Measurements from ENCODE around the gene VPS13D.

DNA sequence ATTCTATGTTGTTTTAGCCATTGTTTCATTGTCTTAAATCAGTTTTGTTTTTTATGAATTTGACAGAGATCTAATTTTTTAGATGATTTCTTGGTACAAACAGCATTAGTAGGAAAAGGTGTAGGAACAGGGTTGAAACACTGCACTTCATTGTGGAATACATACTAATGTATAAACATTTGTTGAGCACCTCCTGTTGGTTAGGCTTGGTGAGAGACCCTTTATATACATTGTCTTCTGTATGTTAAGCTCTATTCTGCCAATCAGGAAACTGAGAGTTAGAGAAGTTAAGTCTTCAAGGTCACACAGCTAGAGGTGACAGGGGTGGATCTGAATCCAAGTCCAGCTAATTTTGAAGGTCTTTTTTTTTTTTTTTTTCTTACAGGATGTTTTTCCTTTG lies 192.7 kb downstream of the VPS13D start:
- TF ChIP-seq, protein P1, sequence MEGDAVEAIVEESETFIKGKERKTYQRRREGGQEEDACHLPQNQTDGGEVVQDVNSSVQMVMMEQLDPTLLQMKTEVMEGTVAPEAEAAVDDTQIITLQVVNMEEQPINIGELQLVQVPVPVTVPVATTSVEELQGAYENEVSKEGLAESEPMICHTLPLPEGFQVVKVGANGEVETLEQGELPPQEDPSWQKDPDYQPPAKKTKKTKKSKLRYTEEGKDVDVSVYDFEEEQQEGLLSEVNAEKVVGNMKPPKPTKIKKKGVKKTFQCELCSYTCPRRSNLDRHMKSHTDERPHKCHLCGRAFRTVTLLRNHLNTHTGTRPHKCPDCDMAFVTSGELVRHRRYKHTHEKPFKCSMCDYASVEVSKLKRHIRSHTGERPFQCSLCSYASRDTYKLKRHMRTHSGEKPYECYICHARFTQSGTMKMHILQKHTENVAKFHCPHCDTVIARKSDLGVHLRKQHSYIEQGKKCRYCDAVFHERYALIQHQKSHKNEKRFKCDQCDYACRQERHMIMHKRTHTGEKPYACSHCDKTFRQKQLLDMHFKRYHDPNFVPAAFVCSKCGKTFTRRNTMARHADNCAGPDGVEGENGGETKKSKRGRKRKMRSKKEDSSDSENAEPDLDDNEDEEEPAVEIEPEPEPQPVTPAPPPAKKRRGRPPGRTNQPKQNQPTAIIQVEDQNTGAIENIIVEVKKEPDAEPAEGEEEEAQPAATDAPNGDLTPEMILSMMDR (IDR thresholded peaks at IDR 0.05; ENCODE audit: borderline replicate concordance, extremely low read depth, low read length, poor library complexity, severe bottlenecking) = no peak
- TF ChIP-seq EZH2 (IDR thresholded peaks at IDR 0.05; ENCODE audit: borderline replicate concordance, low read depth, low read length, severe bottlenecking) = no peak
